Activated naive CD4-positive, alpha-beta T cell treated with anti-CD3 and anti-CD28 coated beads, Interleukin-2, amount 10 ng/mL, durations not matched to agents 7 days and 5 days (primary cell): ENCODE results near the gene NIPSNAP3A.
"Not testable (repeated sequence)": the region's sequence is repeated elsewhere in the genome, so short reads cannot be mapped to it uniquely, and the experiment has no call there.

Source experiments
- CTCF ChIA-PET: fragments of 350-600 bp; sonication (Branson Sonifier 250); formaldehyde crosslinking; loops from one replicate; lab custom pipeline; 2021; ENCODE audit warnings: antibody characterized with exemption; lab: Charles Lee
- DNase-seq: peaks from one replicate; pipeline ENCODE4 v3.0.0-alpha.2; 2020
- H3K27ac Mint-ChIP-seq: one replicate; pipeline ENCODE4 v1.8.0; 2021; ENCODE audit warnings: mild to moderate bottlenecking, moderate library complexity, mixed read lengths
- H3K27me3 Mint-ChIP-seq: one replicate; pipeline ENCODE4 v1.8.0; 2021; ENCODE audit warnings: mild to moderate bottlenecking, mixed read lengths
- H3K36me3 Mint-ChIP-seq: one replicate; pipeline ENCODE4 v1.8.0; 2021; ENCODE audit warnings: mixed read lengths
- H3K4me1 Mint-ChIP-seq: one replicate; pipeline ENCODE4 v1.8.0; 2021; ENCODE audit warnings: mixed read lengths
- H3K4me3 Mint-ChIP-seq: one replicate; pipeline ENCODE4 v1.8.0; 2021; ENCODE audit warnings: mild to moderate bottlenecking, moderate library complexity, mixed read lengths
- H3K9me3 Mint-ChIP-seq: one replicate; pipeline ENCODE4 v1.8.0; 2021; ENCODE audit warnings: mixed read lengths

NIPSNAP3A gene

DNA sequence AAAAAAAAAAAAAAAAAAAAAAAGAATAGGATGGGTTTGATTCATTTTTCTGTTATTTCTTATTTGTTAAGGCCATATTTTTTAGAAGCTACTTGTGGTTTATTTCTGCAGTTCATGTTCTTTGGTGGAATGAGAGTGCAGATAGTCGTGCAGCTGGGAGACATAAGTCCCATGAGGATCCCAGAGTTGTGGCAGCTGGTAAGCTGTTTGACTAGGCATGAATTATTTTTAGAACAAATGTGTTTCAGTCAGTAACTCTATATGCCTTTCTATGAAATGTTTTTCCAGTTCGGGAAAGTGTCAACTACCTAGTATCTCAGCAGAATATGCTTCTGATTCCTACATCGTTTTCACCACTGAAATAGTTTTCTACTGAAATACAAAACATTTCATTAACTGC is 11.5 kb downstream of the NIPSNAP3A start:
- Mint-ChIP-seq H3K27ac (no peak overlapping the region), H3K36me3 (peaks cover 8% of the 10 kb centered on the region), H3K9me3 (no peaks in the 10 kb centered on the region), H3K27me3 (peaks cover 6% of the 10 kb centered on the region), H3K4me3 (no peak overlapping the region), H3K4me1 (peaks cover 5% of the 10 kb centered on the region)
- no peak for DNase-seq
- CTCF ChIA-PET = no interaction called here

DNA sequence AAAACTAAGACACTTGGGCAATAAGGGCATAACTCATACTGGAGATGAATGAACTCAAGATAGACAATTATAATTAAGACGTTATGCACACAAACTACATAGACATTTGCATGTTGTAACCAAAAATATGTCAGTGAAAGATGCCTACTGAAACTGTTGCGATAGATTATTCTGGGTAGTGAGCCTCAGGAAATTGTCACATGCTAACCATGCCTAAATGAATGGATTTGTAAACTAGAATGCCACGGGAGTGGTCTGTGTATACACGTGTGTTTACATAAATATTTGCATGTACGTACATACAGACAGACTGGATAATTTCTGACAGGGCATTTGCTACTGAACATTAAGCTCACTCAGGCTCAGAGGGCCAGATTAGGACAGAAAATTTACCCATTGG is 17.7 kb downstream of the NIPSNAP3A start:
- no peak for DNase-seq
- H3K27me3 Mint-ChIP-seq = peaks cover 10% of the 10 kb centered on the region
- H3K4me1 Mint-ChIP-seq = peaks cover 7% of the 10 kb centered on the region
- CTCF ChIA-PET = no interaction called here
- H3K36me3 Mint-ChIP-seq = peaks cover 3% of the 10 kb centered on the region
- no peaks in the 10 kb centered on the region for H3K9me3 Mint-ChIP-seq
- H3K27ac Mint-ChIP-seq = no peak overlapping the region
- H3K4me3 Mint-ChIP-seq = peak overlapping the region; percentile 79

DNA sequence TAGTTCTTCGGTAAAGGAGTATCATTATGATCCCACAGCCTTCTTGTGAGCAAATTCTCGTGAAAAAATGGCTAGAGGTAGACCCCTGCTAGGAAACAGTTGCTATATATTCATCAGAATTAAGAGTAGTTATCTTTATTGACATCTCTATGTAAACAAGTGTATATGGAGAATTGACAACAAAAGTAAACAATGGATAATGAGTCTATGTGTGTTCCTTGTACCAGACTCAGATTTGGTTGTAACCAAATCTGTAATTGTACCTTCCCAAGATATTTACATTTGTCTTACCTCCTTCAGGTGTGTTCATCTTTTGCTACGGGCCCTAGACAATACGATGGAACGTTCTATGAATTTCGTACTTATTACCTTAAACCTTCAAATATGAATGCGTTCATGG is 18.5 kb downstream of the NIPSNAP3A start:
- H3K4me1 Mint-ChIP-seq = peaks cover 7% of the 10 kb centered on the region
- no peaks in the 10 kb centered on the region for H3K9me3 Mint-ChIP-seq
- H3K27me3 Mint-ChIP-seq = peaks cover 10% of the 10 kb centered on the region
- H3K4me3 Mint-ChIP-seq = no peak overlapping the region
- CTCF ChIA-PET = no interaction called here
- DNase-seq = no peak
- no peak overlapping the region for H3K27ac Mint-ChIP-seq
- H3K36me3 Mint-ChIP-seq = no peaks in the 10 kb centered on the region

DNA sequence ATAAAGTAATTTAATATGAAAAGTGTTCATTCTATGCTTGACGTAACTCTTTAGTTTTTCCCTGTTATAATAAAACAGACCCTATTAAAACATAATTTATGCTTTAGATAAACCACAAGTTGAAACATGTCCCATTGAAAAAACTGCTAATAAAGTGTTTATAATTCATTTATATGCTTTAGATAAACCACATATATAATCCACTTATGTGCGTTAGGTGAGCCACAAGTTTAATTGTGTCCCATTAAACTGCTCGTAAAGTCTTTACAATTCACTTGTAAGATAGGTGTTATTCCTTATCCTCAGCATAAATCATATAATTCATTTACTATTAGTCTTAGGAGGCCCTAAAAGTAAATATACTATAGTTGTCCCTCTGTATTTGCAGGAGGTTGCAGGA is 20.0 kb downstream of the NIPSNAP3A start:
- Mint-ChIP-seq H3K9me3 (no peaks in the 10 kb centered on the region), H3K36me3 (no peaks in the 10 kb centered on the region), H3K27ac (no peak overlapping the region), H3K4me1 (peaks cover 7% of the 10 kb centered on the region), H3K27me3 (peaks cover 10% of the 10 kb centered on the region), H3K4me3 (no peak overlapping the region)
- DNase-seq = no peak
- CTCF ChIA-PET = no interaction called here

DNA sequence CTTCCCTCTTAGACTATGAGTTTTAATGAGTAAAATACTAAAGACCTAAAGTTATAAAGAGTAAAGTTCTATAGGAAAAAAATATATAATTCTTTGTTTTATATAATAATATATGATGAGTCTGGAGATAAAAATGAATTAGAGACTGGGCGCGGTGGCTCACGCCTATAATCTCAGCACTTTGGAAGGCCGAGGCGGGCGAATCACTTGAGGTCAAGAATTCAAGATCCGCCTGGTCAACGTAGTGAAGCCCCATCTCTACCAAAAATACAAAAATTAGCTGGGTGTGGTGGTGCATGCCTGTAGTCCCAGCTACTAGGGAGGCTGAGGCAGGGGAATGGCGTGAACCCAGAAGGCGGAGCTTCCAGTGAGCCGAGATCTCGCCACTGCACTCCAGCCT is 21.5 kb downstream of the NIPSNAP3A start:
- DNase-seq, H3K4me3 Mint-ChIP-seq, H3K27ac Mint-ChIP-seq, H3K4me1 Mint-ChIP-seq, H3K36me3 Mint-ChIP-seq, H3K27me3 Mint-ChIP-seq, H3K9me3 Mint-ChIP-seq: not testable (repeated sequence)
- CTCF ChIA-PET = interaction anchor here (0.6 kb wide), 1 partner anchor 13 kb away, joined by 3 read pairs; no protein-coding TSS in a partner anchor

DNA sequence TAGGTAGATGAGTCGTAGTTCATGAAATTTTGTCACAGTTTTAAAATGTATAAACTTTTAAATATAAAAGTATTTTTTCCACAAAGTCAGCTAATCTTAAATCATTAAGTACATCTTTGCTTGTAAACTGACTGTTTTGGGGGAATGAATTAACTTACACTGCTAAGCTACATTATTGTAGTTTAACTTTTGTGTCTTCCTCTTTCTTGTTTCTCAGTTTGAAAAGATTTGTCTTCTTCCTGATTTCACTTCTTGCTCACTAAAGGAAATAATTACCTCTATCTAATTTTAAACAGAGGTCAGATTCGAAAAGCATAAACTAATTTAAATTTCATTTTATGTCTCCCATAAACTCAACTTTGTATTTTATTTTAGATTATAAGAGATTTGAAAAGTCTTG is 22.2 kb downstream of the NIPSNAP3A start:
- no peaks in the 10 kb centered on the region for H3K27me3 Mint-ChIP-seq
- no peaks in the 10 kb centered on the region for H3K9me3 Mint-ChIP-seq
- H3K4me3 Mint-ChIP-seq = no peak overlapping the region
- peaks cover 2% of the 10 kb centered on the region for H3K4me1 Mint-ChIP-seq
- no peak overlapping the region for H3K27ac Mint-ChIP-seq
- H3K36me3 Mint-ChIP-seq = no peaks in the 10 kb centered on the region
- DNase-seq = no peak
- CTCF ChIA-PET = no interaction called here

DNA sequence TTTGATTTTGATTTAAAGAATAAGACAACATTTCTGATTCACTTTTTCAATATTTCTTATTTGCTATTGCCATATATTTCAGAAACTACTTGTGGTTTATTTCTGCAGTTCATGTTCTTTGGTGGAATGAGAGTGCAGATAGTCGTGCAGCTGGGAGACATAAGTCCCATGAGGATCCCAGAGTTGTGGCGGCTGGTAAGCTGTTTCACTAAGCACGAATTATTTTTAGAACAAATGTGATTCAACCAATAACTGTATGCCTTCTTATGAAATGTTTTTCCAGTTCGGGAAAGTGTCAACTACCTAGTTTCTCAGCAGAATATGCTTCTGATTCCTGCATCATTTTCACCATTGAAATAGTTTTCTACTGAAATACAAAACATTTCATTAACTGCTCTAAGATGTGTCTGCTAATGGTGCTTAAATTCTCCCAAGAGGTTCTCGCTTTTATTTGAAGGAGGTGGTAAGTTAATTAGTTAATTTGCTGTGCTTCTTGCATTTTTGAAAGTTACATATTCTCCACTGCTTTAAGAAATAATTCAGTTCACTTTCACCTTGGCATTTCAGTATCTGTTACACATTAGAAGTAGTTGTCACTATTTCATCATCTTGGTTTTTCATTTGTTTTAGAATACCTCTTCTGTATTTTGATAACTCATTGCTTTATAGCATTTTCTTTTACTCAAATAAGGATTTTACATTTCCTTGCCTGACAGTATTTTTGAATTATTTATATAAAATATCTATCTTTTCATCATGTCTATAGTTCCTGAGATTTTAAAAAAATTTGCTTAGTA is 25.4 kb downstream of the NIPSNAP3A start:
- H3K27ac Mint-ChIP-seq = no peak overlapping the region
- no peak overlapping the region for H3K4me3 Mint-ChIP-seq
- H3K9me3 Mint-ChIP-seq = no peaks in the 10 kb centered on the region
- no peaks in the 10 kb centered on the region for H3K4me1 Mint-ChIP-seq
- no peaks in the 10 kb centered on the region for H3K27me3 Mint-ChIP-seq
- CTCF ChIA-PET = no interaction called here
- DNase-seq = no peak
- no peaks in the 10 kb centered on the region for H3K36me3 Mint-ChIP-seq

DNA sequence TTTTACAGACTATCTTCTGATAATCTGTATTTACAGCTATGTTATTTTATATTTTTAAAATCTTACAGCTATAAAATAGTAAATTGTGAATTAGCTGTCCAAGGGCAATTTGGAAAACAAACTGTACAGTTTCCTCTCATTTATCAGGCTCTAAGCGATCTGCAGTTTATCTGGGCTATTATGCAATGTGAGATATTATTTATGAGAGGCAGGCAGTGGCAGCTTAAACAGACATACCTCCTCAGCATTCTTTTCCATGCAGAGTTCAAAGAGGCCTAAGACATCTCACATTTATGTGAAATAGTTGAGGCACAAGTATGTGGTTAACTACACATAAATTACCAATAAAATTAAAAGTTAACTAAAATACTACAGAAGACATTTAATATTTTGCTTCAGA is 26.6 kb downstream of the NIPSNAP3A start:
- CTCF ChIA-PET = interaction anchor here (1.1 kb wide), 1 partner anchor 29 kb away, joined by 3 read pairs; no protein-coding TSS in a partner anchor
- no peak for DNase-seq
- Mint-ChIP-seq H3K27ac (no peak overlapping the region), H3K4me1 (no peaks in the 10 kb centered on the region), H3K9me3 (no peaks in the 10 kb centered on the region), H3K4me3 (no peak overlapping the region), H3K27me3 (no peaks in the 10 kb centered on the region), H3K36me3 (no peaks in the 10 kb centered on the region)

DNA sequence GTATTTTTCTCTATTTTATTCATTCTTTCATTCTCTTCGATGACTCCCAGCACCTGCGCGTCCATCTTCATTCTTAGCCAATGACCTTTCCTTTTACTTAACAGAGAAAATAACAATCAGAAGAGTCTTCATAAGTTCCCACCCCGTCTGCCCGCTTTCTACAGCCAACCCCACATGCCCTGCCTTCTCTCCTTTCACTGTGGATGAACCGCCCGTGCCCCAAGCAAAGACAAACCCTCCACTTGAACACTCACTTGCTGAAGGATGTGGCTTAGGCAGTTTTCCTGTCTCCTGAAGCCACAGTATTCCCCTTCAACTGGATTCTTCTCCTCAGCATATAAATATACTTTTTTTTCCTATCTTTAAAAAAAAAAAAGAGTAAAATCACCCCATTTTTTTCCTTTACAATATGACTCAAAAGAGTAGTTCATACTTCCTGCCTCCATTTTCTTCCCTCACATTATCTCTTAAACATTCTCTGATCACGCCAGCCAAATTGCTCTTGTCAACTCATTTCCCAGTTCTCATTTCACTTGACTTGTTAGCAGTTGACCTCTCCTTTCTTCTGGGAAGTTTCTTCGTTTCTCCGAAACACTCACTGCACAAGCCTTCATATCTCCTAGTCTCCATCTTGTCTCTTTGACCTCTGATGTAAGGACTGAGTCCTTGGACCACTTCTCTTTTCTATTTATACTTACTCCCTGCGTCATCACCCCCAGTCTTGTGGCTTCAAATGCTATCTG is 27.5 kb downstream of the NIPSNAP3A start:
- Mint-ChIP-seq H3K4me3 (no peak overlapping the region), H3K4me1 (no peaks in the 10 kb centered on the region), H3K9me3 (no peaks in the 10 kb centered on the region), H3K36me3 (no peaks in the 10 kb centered on the region), H3K27me3 (no peaks in the 10 kb centered on the region), H3K27ac (no peak overlapping the region)
- no peak for DNase-seq
- CTCF ChIA-PET = interaction anchor here (1.1 kb wide), 1 partner anchor 30 kb away, joined by 3 read pairs; no protein-coding TSS in a partner anchor

DNA sequence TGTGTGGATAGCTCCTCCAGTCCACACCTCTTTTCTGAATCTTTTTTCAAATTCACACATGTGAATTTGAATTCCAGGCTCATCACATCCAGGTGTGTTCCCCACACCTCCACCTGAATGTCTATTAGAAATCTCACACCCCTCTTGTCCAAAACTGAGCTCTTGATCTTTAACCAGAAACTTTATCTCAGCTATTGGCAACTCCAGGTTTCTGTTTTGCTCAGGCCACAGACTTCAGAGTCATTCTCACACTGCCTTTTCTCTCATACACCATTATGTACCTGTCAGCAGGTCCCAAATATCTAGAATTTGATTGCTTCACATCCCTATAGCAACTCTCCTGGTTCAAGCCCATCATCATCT is 28.1 kb downstream of the NIPSNAP3A start:
- DNase-seq = no peak

DNA sequence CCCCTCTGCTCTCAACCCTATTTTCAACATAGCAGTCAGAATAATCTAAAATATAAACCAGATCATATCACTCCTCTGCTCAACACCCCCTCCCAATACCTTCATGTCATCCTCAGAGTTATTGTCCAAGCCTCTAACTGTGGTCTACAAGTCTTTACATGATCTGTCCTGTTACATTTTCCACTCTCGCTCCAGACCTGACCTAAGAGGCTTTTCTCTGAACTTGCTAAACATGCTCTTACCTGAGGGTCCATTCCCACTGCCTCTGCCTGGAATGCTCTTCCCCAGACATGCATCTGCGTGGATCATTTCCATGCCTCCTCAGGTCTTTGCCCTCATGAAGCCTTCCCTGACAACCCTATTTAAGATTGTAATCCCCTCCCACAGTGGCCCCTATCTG is 28.5 kb downstream of the NIPSNAP3A start:
- Mint-ChIP-seq H3K27me3 (no peaks in the 10 kb centered on the region), H3K36me3 (no peaks in the 10 kb centered on the region), H3K27ac (no peak overlapping the region), H3K9me3 (no peaks in the 10 kb centered on the region), H3K4me3 (no peak overlapping the region), H3K4me1 (no peaks in the 10 kb centered on the region)
- CTCF ChIA-PET = no interaction called here
- DNase-seq = no peak

More for the DNA sequence above, 28.1 kb downstream of the NIPSNAP3A start:
- no peak overlapping the region for H3K27ac Mint-ChIP-seq
- CTCF ChIA-PET = no interaction called here
- no peaks in the 10 kb centered on the region for H3K36me3 Mint-ChIP-seq
- no peaks in the 10 kb centered on the region for H3K9me3 Mint-ChIP-seq
- H3K4me1 Mint-ChIP-seq = no peaks in the 10 kb centered on the region
- H3K27me3 Mint-ChIP-seq = no peaks in the 10 kb centered on the region
- H3K4me3 Mint-ChIP-seq = no peak overlapping the region

DNA sequence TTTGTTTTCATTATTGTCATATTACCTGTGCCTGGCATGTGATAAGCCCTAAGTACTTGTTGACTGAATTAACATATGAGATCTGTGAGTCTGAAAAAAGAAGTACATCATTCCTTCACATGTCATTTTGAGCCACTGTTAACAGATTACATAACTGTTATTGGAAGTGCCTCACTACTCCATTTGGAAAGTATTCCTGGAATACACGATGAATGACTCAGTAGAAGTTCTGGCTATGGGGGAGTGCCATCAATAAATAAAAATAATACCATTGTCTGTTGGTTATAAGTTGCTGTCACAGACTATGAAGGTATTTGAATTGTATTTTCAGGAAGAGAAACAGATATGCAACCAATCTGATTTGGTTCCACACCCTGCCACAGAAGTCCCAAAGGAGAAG is 29.3 kb downstream of the NIPSNAP3A start:
- no peak for DNase-seq
- Mint-ChIP-seq H3K27ac (no peak overlapping the region), H3K9me3 (no peaks in the 10 kb centered on the region), H3K4me3 (no peak overlapping the region), H3K27me3 (no peaks in the 10 kb centered on the region), H3K36me3 (no peaks in the 10 kb centered on the region), H3K4me1 (no peaks in the 10 kb centered on the region)
- CTCF ChIA-PET = no interaction called here

DNA sequence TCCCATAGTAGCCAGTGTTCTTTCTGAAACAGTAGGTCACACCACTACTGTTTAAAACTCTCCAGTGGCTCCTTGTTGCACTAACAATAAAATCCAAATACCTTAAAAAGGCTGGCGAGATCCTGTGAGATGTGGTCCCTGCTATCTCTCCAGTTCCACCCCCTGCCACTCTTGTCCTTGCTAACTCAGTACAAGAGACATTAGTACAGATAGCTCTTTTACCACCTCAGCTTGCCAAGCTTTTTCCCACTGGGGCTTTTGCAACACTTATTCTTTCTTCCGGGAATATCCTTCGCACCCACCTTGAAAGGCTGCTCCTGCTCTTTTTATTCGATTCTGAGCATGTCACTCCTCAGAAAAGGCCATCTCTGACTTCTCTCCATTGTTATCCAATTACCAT is 31.3 kb downstream of the NIPSNAP3A start:
- Mint-ChIP-seq H3K9me3 (no peaks in the 10 kb centered on the region), H3K4me1 (no peaks in the 10 kb centered on the region), H3K4me3 (no peak overlapping the region), H3K27me3 (no peaks in the 10 kb centered on the region), H3K27ac (no peak overlapping the region), H3K36me3 (no peaks in the 10 kb centered on the region)
- no peak for DNase-seq
- CTCF ChIA-PET = interaction anchor here (1.0 kb wide), 1 partner anchor 15 kb away, joined by 3 read pairs; the partner anchor contains the start of gene NIPSNAP3B

DNA sequence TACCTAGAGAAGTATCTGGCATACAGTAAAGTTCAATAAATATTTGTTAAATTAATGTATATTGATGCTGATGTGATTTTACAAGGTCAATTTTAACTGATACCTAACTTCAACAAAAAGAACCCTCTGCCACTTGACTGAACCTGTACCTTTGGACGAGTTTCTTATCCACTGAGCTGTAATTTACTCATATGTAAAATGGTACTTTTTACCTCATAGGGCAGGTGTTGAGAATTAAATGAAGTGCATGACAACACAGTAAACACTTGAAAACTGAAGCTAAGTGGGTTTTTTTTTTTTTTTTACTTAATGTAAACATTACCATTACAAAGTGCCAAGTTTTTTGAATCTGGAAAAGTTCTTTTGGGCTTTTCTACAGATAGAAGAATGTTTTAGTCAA is 31.9 kb downstream of the NIPSNAP3A start:
- Mint-ChIP-seq H3K9me3 (no peaks in the 10 kb centered on the region), H3K4me3 (no peak overlapping the region), H3K27me3 (no peaks in the 10 kb centered on the region), H3K4me1 (no peaks in the 10 kb centered on the region), H3K36me3 (no peaks in the 10 kb centered on the region), H3K27ac (no peak overlapping the region)
- DNase-seq = no peak
- CTCF ChIA-PET = interaction anchor here (1.0 to 1.9 kb wide), 2 partner anchors 16 to 379 kb away, joined by 3 to 4 read pairs; partner anchors contain the start of gene NIPSNAP3B
